ENCODE data around the gene JHY.
"Not testable (repeated sequence)": the region's sequence is repeated elsewhere in the genome, so short reads cannot be mapped to it uniquely, and the experiment has no call there.

Gene JHY

DNA sequence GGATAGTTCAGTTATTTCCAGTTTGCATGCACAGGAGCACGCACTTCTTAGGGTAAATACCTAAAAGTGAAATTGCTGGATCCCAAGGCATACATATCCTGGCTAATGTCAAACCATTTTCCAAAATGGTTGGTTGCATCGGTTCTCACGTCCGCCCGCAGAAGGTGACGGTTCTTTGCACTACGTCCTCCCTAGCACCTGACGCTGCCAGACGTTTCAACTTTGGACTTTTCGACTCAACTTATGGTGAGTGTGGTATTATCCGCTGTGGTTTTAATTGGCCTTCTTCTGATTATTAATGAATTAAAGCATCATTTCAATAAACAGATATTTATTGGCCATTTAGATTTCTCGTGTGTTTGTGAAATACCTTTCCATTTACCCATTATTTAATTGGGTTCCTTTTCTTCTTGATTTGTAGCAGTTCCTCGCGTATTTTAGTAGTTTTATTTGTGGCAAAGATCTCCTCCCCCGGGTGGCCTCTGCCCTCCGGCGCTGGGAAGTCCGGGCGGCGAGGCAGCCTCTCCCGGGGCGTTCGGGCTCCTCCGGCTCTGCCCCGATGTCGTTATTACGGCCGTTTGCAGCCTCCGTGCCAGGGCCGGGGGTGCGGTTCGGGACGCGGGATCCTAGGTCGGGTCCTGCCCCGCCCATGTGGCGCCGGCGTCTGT is at the start of gene JHY:
JHY (plus strand) TSS at position 571 of the 668 bp plus-strand sequence. CDS start 3,091 bp downstream, outside the sequence.
- DNase-seq = peak in 1 of 2 experiments; percentile 11

DNA sequence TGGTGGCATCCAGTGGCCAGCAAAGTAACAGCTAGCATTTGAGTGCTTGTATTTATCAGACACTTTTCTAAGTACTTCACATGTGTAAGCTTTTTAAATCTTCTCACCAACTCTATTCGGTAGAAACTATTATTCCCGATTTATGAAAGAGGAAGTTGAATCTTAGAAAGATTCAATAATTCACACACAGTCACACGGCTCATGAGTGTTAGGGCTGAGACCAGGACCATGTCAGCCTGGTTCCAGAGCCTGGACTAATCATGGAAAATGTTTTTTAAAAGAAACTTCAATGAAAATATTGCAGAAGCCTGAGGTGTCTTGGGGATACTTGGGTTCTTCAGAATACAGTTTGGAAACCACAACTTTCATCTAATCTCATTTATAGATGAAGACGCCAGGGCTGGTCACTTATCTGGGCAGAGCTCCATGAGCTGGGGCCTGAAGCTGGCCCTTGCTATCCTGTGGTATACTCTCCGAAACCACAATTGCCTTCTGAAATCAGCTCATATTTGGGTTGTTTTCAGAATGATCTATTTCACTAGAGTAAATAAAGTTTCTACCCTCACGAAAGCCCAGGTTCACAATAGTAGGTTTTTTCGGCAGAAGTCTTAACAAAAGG is 48.6 kb upstream of the JHY start:
- no peak for DNase-seq

DNA sequence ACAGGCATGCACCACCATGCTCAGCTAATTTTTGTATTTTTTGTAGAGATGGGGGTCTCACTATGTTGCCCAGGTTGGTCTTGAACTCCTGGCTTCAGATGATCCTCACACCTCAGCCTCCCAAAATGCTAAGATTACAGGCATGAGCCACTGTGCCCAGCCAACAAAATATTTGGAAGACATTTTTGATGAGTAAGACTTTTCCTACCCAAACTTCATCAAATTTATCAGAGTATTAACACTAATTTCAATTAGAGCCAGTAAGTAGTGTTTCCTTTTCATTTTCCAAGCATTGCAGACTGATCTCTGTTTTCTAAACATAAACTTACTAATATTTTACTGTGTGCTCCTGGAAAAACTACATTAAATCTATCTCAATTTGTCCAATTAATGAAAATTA is 45.6 kb upstream of the JHY start:
- DNase-seq = no peak

DNA sequence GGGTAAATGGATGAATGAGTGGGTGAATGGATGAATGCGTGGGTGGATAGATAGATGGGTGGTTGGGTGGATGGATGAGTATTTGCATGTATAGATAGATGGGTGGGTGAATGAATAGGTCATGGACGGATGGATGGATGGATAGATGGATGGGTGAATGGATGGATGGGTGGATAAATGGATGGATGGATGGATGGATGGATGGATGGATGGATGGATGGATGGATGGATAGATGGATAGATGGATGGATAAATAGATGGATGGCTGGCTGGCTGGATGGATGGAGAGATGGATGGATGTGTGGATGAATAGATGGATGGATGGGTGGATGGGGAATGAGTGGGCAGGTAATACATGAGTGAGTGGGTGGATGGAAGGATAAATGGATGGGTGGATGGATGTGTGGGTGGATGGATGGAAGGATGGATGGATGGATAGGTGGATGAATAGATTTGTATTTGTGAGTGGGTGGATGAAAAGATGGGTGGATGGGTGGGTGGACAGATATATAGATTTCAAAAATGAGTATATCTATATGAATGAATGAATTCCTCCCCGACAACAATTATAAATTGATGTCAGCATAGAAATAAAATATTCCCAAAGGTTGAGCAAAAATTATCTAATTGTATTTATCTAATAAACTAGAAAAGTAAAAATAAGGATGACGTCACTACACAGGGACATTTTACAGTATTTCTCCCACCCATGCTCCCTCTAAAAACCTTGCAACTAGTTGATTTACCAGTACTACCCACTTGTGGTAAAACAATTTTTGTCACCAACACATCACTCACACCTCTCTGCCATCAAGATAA is 44.8 kb upstream of the JHY start:
- no peak for DNase-seq

DNA sequence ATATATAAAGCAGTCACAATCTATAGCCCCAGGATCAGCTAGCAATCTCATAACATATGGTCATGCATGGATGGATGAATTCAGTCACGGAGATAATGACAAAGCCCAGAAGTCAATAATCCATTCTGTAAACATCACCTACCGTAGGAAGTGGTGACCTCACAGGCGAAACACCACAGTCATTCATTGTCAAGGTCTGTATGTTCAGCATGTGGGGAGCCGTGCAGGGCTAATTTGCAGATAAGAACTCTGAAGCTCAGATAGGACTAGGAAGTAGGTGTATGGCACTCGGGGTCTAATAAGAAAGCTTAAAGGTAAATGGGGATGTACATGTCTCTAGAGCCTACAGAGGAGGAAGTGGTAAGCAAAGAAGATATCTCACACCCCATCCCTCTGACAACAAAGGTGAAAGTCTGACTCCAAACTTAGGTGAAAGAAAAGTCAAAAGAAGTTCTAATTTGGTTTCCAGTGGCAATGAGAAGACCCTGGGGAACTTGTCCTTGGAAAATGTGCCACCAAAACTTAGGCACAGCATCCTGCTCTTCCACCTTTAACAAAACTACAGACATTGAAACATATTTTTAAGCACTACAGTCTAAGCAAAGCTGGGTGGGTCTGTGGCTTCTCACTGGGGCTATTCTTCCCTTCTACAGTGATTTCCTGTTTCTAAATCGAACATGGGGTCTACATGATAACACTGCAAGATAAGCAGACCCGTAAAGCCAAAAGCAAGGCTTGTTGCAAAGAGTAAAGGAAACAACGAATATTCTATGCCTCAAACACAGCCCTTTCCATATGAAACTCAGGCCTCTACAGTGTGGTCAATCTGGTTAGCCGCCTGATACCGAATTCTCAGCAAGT is 39.0 kb upstream of the JHY start:
- no peak for DNase-seq

DNA sequence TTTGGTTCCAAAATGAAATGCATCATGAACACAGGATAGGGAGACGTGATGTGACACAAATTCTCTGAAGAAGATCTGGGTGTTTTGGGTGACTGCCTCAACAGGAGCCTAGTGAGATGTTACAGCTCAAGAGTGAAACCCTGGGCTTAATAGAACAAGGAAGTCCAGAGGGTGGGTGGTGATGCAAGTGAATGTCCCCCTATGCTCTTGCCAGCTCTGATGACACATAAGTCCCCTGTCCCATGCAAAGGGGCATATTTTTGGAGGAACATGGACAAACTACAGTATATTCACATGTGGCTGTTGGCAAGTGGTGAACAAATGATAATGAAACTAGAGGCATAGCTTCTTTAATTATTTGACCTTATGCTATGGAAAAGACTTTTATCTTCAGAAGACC is 35.1 kb upstream of the JHY start:
- no peak for DNase-seq

DNA sequence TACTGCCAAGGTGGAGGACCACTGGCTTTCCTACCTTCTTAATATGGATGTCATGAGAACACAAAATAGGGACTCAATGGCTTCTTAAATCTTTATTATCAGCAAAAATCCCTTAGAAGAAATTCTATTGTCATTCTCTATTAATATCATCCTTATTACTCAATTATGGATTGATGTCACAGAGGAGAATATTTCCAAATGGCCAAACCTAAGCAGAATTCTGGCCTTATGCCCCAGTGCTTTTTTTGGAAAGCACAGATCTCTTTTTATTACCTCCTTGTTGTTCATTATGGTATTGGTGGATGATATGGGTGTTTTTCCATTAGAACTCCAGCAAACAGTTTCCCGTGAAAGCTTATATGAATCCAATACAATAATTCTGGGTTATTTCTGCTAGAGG is 34.4 kb upstream of the JHY start:
- DNase-seq = no peak

DNA sequence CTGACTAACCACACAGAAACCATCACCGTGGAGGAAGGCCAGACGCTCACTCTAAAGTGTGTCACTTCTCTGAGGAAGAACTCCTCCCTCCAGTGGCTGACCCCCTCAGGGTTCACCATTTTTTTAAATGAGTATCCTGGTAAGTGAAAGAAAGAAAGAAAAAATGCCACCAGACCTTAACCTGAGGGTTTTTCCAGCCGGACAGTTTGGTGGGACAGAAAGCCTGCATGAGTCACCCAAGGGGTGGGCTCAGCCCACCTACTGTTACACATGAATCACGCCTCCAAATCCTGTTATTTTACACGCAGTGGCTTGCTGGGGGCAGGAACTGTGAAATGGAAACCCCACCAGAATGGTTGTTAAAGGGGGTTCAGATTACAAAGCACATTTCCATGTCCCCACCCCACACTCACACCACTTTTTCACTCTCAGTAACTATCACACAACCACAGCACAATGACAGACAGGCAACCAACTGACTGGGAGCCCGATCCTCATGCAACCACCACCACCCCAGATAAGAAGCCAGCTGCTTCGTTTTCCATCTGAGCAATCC is 32.4 kb upstream of the JHY start:
- no peak for DNase-seq

DNA sequence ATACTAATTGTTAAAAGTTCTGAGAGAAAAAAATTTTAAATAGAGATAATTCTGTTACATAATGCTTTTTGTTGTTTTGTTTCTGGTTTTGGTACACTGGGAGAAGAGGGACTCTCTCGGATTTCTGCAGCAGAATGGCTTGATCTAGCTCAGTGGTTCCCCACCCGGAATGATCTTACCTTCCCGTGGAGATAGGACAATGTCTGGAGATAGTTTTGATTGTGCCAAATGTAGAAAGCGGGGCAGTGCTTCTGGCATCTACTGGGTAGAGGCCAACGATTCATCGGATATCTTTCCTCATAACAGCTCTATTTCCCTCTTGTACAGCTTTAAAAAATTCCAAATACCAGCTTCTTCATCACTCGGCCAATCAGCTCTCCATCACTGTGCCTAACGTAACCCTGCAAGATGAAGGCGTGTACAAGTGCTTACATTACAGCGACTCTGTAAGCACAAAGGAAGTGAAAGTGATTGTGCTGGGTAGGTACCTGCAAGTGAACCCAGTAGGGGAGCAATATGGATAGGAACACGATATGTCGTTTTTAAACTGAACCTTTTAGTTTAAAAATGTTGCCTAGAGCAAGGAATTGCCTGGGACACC is 31.1 kb upstream of the JHY start:
- no peak for DNase-seq

DNA sequence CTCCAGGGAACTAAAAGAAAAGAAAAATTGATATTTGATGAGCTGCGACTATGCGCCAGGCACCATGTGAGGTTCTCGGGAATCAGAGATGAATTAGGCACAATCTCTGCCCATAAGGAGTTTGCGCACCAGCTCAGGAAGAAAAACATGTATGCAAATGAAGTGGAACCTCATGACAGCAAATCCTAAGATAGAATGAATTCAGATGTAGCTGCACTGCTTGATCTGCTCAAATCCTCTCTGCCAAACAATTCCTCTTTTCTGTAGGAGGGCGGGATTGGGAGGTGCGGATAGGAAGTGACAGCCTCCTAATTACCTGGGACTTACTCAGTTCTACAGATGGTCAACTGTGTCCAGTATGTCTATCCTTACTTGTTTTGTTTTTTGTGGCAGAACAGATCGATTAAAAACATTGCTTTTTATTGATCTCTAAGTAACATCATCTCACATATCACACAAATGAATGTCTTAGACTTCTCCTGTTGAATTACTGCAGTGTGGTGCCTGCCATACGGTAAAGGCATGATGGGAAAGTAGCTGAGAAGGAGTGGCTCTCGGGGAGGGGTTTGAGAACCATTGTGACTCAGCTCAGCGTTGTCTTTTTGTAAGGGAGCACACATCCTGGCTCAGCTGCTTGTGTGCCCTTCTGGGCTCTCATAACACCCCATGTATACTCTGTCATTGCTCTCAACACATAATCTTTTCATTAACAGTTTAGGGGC is 30.3 kb upstream of the JHY start:
- no peak for DNase-seq

DNA sequence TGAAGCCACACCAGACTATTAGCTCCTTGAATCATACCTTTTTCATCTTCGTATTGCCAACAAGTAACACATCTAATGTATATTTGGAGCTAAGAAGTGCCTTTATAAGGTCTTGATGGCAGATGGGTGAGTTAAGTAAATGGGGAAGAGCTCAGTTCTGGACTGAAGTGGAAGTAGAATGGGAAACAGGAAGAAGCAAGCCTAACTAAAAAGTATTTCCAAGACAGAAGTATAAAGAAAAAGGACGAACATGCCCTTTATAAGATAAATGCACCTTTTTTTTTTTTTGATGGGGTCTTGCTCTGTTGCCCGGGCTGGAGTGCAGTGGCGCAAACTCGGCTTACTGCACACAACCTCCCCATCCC is 29.8 kb upstream of the JHY start:
- DNase-seq = no peak

DNA sequence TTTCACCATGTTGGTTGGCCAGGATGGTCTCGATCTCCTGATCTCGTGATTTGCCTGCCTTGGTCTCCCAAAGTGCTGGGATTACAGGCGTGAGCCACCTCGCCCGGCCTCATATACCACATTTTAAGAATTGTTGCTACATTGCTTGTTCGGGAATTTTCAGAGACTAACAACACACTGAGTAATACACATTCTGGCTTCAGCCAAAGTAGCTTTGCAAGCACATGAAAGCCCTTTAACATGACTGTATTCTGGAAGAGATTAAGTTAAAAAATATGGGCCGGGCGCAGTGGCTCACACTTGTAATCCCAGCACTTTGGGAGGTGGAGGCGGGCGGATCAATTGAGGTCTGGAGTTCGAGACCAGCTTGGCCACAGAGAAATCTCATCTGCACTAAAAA is 29.3 kb upstream of the JHY start:
- DNase-seq = no peak

DNA sequence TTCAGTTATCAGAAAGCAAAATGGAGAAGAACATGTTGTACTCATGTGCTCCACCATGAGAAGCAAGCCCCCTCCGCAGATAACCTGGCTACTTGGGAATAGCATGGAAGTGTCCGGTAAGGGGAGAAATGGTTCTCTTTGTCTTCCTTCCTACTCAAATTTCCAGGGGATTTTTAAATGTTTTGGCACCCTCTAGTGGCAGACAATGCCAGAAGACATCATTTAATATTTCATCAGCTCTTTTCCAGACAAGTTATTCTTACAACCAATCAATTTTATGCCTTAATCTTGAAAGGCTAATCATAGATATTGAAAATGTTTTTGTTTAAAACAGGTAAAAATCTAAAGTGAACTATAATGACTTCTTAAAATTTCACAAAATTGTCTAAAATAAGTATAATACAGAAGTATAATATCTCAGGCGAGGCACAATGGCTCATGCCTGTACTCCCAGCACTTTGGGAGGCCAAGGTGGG is 28.6 kb upstream of the JHY start:
- peak; percentile 58 to 70 for DNase-seq

DNA sequence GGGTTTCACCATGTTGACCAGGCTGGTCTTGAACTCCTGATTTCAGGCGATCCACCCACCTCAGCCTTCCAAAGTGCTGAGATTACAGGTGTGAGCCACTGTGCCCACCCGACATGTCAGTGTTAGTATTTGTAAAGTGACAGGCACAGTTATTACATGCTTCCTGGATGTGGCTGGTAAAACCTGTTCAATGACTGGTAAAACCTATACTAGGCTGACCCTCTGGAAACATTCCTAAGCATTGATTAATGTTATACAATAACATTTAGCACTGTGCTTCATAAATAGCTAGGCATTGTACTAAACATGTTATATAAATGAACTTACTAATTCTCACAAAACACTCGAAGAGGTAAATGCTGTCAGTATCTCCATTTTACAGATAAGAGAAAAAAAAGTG is 20.9 kb upstream of the JHY start:
- no peak for DNase-seq

DNA sequence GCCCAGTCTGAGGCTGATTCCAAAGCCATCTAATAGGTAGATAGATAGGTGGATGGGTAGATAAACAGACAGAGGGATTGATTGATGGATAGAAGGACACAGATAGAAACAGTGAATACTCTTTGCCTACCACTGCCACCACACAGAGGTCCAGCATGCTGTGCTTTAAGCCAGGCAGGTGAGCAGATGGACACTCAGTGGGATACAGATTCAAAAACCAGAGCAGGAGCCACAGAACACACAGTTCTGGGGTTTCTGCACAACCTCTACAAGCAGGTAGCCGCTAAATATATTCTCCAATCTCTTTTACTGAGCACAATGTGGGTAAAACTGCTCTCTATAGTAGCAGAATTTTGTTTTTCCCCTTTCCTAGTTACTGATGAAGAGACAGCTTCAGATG is 20.5 kb upstream of the JHY start:
- DNase-seq = no peak

DNA sequence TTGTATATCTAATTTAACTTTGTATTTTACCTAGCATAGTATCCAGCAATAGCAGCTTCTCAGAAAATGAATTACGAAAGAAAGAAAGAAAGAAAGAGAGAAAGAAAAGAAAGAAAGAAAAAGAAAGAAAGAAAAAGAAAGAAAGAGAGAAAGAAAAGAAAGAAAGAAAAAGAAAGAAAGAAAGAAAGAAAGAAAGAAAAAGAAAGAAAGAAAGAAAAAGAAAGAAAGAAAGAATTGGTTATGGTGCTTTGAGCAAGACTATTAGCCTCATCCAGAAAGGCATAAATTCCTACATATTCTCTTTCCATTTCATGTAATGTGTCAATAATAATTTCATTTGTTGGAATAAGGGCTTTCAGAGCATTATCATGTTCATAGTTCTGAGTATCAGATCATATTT is 19.4 kb upstream of the JHY start:
- DNase-seq = not testable (repeated sequence)

DNA sequence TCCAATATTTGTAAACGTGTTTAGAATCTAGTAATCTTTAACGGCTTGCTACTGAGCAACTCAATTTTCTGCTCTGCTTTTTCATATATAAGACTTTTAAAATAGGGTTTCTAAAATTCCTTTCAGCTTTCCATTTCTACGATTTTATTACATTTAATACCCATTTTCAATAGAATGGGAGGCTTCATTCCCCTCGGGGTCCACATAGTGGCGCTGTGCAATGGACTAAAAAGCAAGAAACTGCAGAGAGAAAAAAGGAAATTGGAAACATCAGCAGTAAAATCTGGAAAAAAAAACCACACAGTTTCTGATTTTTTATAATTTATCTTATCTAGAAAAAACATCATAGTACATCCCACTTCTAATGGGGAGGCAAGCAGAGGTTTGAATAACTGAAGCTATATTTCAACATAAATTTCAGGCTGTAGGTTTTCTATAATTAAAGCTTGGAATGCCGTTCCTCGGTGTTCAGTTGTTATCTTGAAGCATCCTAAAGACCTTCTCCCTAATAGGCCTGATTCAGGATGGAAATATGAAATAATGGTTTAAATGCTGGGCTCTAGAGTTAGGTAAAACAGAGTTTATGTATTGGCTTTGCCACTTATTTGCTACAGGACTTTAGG is 18.7 kb upstream of the JHY start:
- peak; percentile 43 to 58 for DNase-seq

DNA sequence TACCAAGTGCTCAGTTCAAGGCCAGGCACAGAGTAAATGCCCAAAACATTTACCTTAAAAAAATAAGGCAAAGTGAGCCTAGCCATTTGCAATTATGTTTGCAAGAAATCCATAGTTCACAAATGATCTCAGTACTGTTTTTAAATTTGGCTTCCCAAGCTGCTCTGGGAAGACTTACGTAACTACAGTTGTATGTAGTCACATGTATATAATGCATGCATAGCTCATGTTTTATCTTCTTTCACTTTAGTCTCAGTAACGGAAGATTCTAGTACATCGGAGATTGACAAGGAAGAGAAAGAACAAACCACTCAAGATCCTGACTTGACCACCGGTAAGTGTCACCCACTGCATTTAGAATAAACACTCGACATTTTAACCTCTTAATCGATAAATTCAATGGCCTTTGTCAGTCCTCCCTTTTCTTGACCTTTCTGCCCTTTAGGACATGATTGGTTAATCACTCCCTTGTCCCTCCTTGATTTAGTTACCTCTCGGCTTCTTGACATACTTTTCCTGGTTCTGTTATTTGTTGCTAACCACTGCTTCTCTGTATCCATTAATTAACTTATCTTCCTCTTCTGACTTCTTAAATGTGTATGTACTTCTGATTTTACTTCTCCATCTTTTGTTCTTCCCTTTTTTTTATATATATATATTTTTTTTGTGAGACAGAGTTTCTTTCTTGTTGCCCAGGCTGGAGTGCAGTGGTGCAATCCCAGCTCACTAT is 18.0 kb upstream of the JHY start:
- DNase-seq = peak; percentile 29 to 31

DNA sequence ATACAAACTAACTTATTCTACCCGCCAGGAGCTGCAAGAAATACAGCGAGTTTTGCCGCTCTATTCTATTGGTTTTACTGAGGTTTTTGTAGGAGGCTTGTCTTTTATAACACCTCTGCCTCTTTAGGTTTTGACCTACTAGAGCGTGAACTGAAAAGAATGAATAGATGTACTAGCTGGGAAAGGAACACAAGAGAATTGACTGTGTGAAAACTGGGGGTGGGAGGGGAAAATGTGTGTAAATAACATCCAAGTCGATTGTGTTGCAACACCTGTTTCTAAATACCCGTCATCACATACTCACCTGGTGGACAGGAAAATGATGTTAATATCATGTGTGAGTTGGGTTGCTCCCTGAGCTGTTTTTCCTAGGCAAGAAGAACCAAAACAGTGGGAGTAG is 12.9 kb upstream of the JHY start:
- no peak for DNase-seq

DNA sequence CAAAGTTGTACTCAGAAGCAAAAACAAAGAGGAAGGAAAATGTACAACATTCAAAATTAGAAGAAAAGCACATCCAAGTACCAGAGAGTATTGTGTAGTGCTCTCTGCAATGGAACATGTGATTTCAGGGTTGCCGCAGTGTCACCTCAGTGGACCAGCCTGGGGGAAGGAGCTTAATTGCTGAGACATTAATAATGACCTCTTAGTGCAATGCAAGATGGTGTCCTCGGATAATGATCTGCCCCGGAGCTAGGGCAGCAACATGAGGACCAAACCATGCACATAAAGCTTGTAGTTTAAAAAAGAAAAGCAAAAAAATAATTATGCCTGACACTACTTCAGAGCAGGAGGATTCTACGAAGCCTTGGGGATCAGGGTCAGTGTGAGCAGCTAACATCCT is 11.3 kb upstream of the JHY start:
- DNase-seq = no peak

Measured in AML-193 (cell line).